ENCODE results near the gene TAS1R1. TPM values are rescaled to one million over a fixed set of nuclear protein-coding genes. Genes with fewer than 3 reads are reported as not detected.

The TAS1R1 gene
- total RNA-seq, 1 donor from 2014 or later: not detected

- Mint-ChIP-seq H3K9me3 (no peaks in the 10 kb centered on the region), H3K27me3 (ENCODE audit: low read depth) (no peaks in the 10 kb centered on the region), H3K4me3 (peak overlapping the region; percentile 83), H3K27ac (ENCODE audit: unreplicated experiment) (no peak overlapping the region), H3K36me3 (ENCODE audit: low read depth) (peaks cover 2% of the 10 kb centered on the region), H3K4me1 (peaks cover 30% of the 10 kb centered on the region)
- no peak for TF ChIP-seq CTCF (conservative IDR thresholded peaks at IDR 0.05)
- DNase-seq (ENCODE audit: low read depth, low spot score): no peak
Measured at GRCh38 chr1:6614929-6615785, 60.0 kb downstream of the TAS1R1 start.

- H3K27me3 Mint-ChIP-seq (ENCODE audit: low read depth): no peaks in the 10 kb centered on the region
- no peak overlapping the region for H3K27ac Mint-ChIP-seq (ENCODE audit: unreplicated experiment)
- DNase-seq (ENCODE audit: low read depth, low spot score): no peak
- no peaks in the 10 kb centered on the region for H3K9me3 Mint-ChIP-seq
- H3K4me1 Mint-ChIP-seq: peaks cover 20% of the 10 kb centered on the region
- no peak for TF ChIP-seq CTCF (conservative IDR thresholded peaks at IDR 0.05)
- H3K4me3 Mint-ChIP-seq: peak overlapping the region; percentile 25
- peaks cover 7% of the 10 kb centered on the region for H3K36me3 Mint-ChIP-seq (ENCODE audit: low read depth)
Measured at GRCh38 chr1:6619045-6619444, 63.9 kb downstream of the TAS1R1 start.

GRCh38 chr1:6621429-6622391 lies 66.6 kb downstream of the TAS1R1 start:
- Mint-ChIP-seq H3K4me1 (peaks cover 28% of the 10 kb centered on the region), H3K9me3 (no peaks in the 10 kb centered on the region), H3K4me3 (peak overlapping the region; percentile 92), H3K27ac (ENCODE audit: unreplicated experiment) (peak overlapping the region; percentile 35), H3K36me3 (ENCODE audit: low read depth) (peaks cover 7% of the 10 kb centered on the region), H3K27me3 (ENCODE audit: low read depth) (no peaks in the 10 kb centered on the region)
- TF ChIP-seq CTCF (conservative IDR thresholded peaks at IDR 0.05): no peak
- DNase-seq (ENCODE audit: low read depth, low spot score): no peak

- no peak for DNase-seq (ENCODE audit: low read depth, low spot score)
- Mint-ChIP-seq H3K4me3 (peak overlapping the region; percentile 92), H3K9me3 (no peaks in the 10 kb centered on the region), H3K4me1 (peaks cover 31% of the 10 kb centered on the region), H3K36me3 (ENCODE audit: low read depth) (peaks cover 9% of the 10 kb centered on the region), H3K27ac (ENCODE audit: unreplicated experiment) (peak overlapping the region; percentile 35), H3K27me3 (ENCODE audit: low read depth) (no peaks in the 10 kb centered on the region)
- no peak for TF ChIP-seq CTCF (conservative IDR thresholded peaks at IDR 0.05)
Measured at GRCh38 chr1:6622396-6623152, 67.5 kb downstream of the TAS1R1 start.
